H1 (cell line): Measurements from ENCODE around the gene IL16. TPM values are rescaled to one million over a fixed set of nuclear protein-coding genes. Genes with fewer than 3 reads are reported as not detected.

Experiments
- CTCF ChIA-PET: fragments of 300-600 bp; sonication (Branson Sonifier 250); formaldehyde crosslinking; loops from one replicate; lab custom pipeline; 2021; ENCODE audit not compliant: partially characterized antibody; lab: Charles Lee
- POLR2A ChIA-PET: fragments of 300-600 bp; sonication (Branson Sonifier 250); formaldehyde crosslinking; loops from one replicate; lab custom pipeline; 2021; ENCODE audit warnings: inconsistent platforms; ENCODE audit not compliant: partially characterized antibody; lab: Charles Lee
- DNase-seq, 2 experiments: peaks; one replicate each; pipeline versions ENCODE4 v3.0.0 to v3.0.0-alpha.2; 2010 to 2022; ENCODE audit warnings: low spot score in 2 of 2, low read depth in 1 of 2, mixed read lengths in 1 of 2
- FAIRE-seq: peaks from 2 replicates; lab custom pipeline; 2011; peaks lifted over from hg19 to GRCh38; lab: Jason Lieb, UNC
- H2AFZ ChIP-seq: 2 replicates; pipeline ENCODE4 v1.8.1; 2012; ENCODE audit warnings: low read length, inconsistent platforms
- H2AK5ac ChIP-seq: 2 replicates; pipeline ENCODE4 v1.6.1; 2013; ENCODE audit warnings: low read depth, low read length
- H2BK120ac ChIP-seq: replicated peaks from 2 replicates; pipeline ENCODE3; 2013; ENCODE audit warnings: low read depth, low read length, inconsistent platforms
- H2BK12ac ChIP-seq: 2 replicates; pipeline ENCODE4 v1.6.1; 2013; ENCODE audit warnings: low read depth, low read length
- H2BK15ac ChIP-seq: 2 replicates; pipeline ENCODE4 v1.6.1; 2013; ENCODE audit warnings: low read length
- H2BK20ac ChIP-seq: 2 replicates; pipeline ENCODE4 v1.6.1; 2013; ENCODE audit warnings: low read length
- H2BK5ac ChIP-seq: 2 replicates; pipeline ENCODE4 v1.6.1; 2013; ENCODE audit warnings: low read depth, low read length
- H3K14ac ChIP-seq: 2 replicates; pipeline ENCODE4 v1.6.1; 2013; ENCODE audit warnings: inconsistent platforms; ENCODE audit not compliant: insufficient read length
- H3K18ac ChIP-seq: 2 replicates; pipeline ENCODE4 v1.6.1; 2013; ENCODE audit warnings: low read length; ENCODE audit errors: extremely low read depth
- H3K23ac ChIP-seq: 2 replicates; pipeline ENCODE4 v1.6.1; 2013; ENCODE audit warnings: inconsistent platforms; ENCODE audit not compliant: insufficient read length
- H3K23me2 ChIP-seq: 2 replicates; pipeline ENCODE4 v1.6.1; 2013; ENCODE audit warnings: low read depth, low read length
- H3K27ac ChIP-seq: 2 replicates; pipeline ENCODE4 v1.6.1; 2011; ENCODE audit warnings: low read depth, low read length, inconsistent platforms
- H3K27me3 ChIP-seq, 4 experiments: replicated peaks in 1 of 4; 1 replicate in 1 of 4; 2 replicates in 3 of 4; pipeline versions ENCODE4 v1.6.1 to v1.8.1; 2011 to 2013; ENCODE audit warnings: low read length in 3 of 4, mild to moderate bottlenecking in 3 of 4, inconsistent platforms in 2 of 4, mixed read lengths in 2 of 4, moderate library complexity in 1 of 4; ENCODE audit not compliant: control insufficient read depth in 3 of 4, insufficient read depth in 3 of 4; ENCODE audit errors: extremely low read depth in 1 of 4
- H3K36me3 ChIP-seq, 4 experiments: 2 replicates each; pipeline versions ENCODE4 v1.6.1 to v1.8.1; 2011 to 2013; ENCODE audit warnings: mild to moderate bottlenecking in 4 of 4, low read length in 3 of 4, moderate library complexity in 2 of 4, control low read depth in 1 of 4, inconsistent platforms in 1 of 4; ENCODE audit not compliant: insufficient read depth in 4 of 4, control insufficient read depth in 2 of 4
- H3K4ac ChIP-seq: replicated peaks from 2 replicates; pipeline ENCODE3; 2013; ENCODE audit warnings: low read length, low read depth, mixed read lengths, inconsistent platforms; ENCODE audit not compliant: insufficient read length
- H3K4me1 ChIP-seq, 4 experiments: replicated peaks in 1 of 4; 1 replicate in 1 of 4; 2 replicates in 3 of 4; pipeline versions ENCODE4 v1.6.1 to v1.8.1; 2011 to 2013; ENCODE audit warnings: low read length in 3 of 4, inconsistent platforms in 2 of 4, mixed read lengths in 1 of 4; ENCODE audit not compliant: insufficient read depth in 4 of 4, control insufficient read depth in 3 of 4
- H3K4me2 ChIP-seq, 2 experiments: 2 replicates each; pipeline versions ENCODE4 v1.6.1 to v1.8.1; 2011 to 2013; ENCODE audit warnings: low read depth in 2 of 2, low read length in 2 of 2, control low read depth in 1 of 2, inconsistent platforms in 1 of 2, mild to moderate bottlenecking in 1 of 2; ENCODE audit not compliant: insufficient read depth in 1 of 2
- H3K4me3 ChIP-seq, 4 experiments: fragments of 200-600, 300-600 bp in 1 of 4; sonication (generic), shearing (Covaris generic), sonication (Bioruptor Twin) in 1 of 4; 2 replicates each; pipeline versions ENCODE4 v1.5.1 to v1.8.1; 2011 to 2016; ENCODE audit warnings: low read length in 4 of 4, low read depth in 3 of 4, control low read depth in 2 of 4, inconsistent platforms in 2 of 4, mild to moderate bottlenecking in 2 of 4, mixed read lengths in 1 of 4, moderate library complexity in 1 of 4; ENCODE audit not compliant: insufficient read depth in 2 of 4; ENCODE audit errors: extremely low read depth in 1 of 4
- H3K56ac ChIP-seq: replicated peaks from 2 replicates; pipeline ENCODE3; 2013; ENCODE audit warnings: low read depth, mild to moderate bottlenecking, mixed read lengths, low read length, inconsistent platforms; ENCODE audit not compliant: insufficient read length
- H3K79me1 ChIP-seq: 2 replicates; pipeline ENCODE4 v1.6.1; 2013; ENCODE audit warnings: low read depth, low read length, control low read depth
- H3K79me2 ChIP-seq, 2 experiments: 2 replicates each; pipeline versions ENCODE4 v1.6.1 to v1.8.1; 2012 to 2013; ENCODE audit warnings: low read length in 2 of 2, mild to moderate bottlenecking in 2 of 2, inconsistent platforms in 1 of 2; ENCODE audit not compliant: insufficient read depth in 2 of 2, control insufficient read depth in 1 of 2
- H3K9ac ChIP-seq, 4 experiments: replicated peaks in 1 of 4; 1 replicate in 1 of 4; 2 replicates in 3 of 4; pipeline versions ENCODE4 v1.6.1 to v1.8.1; 2011 to 2013; ENCODE audit warnings: low read depth in 3 of 4, low read length in 3 of 4, control low read depth in 2 of 4, mild to moderate bottlenecking in 2 of 4, moderate library complexity in 2 of 4, inconsistent platforms in 1 of 4; ENCODE audit errors: extremely low read depth in 1 of 4
- H3K9me3 ChIP-seq, 2 experiments: 2 replicates each; pipeline versions ENCODE4 v1.6.1 to v1.8.1; 2012 to 2013; ENCODE audit warnings: mild to moderate bottlenecking in 2 of 2, moderate library complexity in 2 of 2, control low read depth in 1 of 2, inconsistent platforms in 1 of 2, low read depth in 1 of 2, low read length in 1 of 2, mixed read lengths in 1 of 2; ENCODE audit not compliant: insufficient read depth in 2 of 2
- H4K20me1 ChIP-seq, 2 experiments: replicated peaks in 1 of 2; 2 replicates each; pipeline versions ENCODE3 to v1.8.1; 2011 to 2013; ENCODE audit warnings: inconsistent platforms in 2 of 2, low read length in 2 of 2, mild to moderate bottlenecking in 1 of 2; ENCODE audit not compliant: insufficient read depth in 2 of 2, control insufficient read depth in 1 of 2
- H4K5ac ChIP-seq: 2 replicates; pipeline ENCODE4 v1.6.1; 2013; ENCODE audit warnings: low read length, low read depth, mixed read lengths, inconsistent platforms; ENCODE audit not compliant: insufficient read length
- H4K8ac ChIP-seq: 2 replicates; pipeline ENCODE4 v1.8.0; 2013; ENCODE audit warnings: mild to moderate bottlenecking, moderate library complexity, low read length, inconsistent platforms; ENCODE audit not compliant: insufficient read depth; ENCODE audit errors: extremely low read depth
- H4K91ac ChIP-seq: replicated peaks from 2 replicates; pipeline ENCODE3; 2013; ENCODE audit warnings: low read length, mixed read lengths, inconsistent platforms; ENCODE audit not compliant: insufficient read length
- POLR2A ChIP-seq, 2 experiments: IDR thresholded peaks; 1 replicate in 1 of 2; 2 replicates in 1 of 2; pipeline ENCODE4 v1.6.1; 2011; ENCODE audit warnings: low read depth in 2 of 2, low read length in 2 of 2, mild to moderate bottlenecking in 2 of 2; ENCODE audit errors: control extremely low read depth in 1 of 2
- SIX5 ChIP-seq: IDR thresholded peaks from 2 replicates; pipeline ENCODE4 v1.6.1; 2011; ENCODE audit warnings: mild to moderate bottlenecking, low read depth, low read length
- WGBS, 2 experiments: shearing (Covaris generic) in 1 of 2; methylation state at CpG; one replicate each; pipeline versions ENCODE4 v1.1.6 to v1.1.7; 2013 to 2015; ENCODE audit warnings: low lambda C conversion rate in 2 of 2, mixed read lengths in 2 of 2, inconsistent platforms in 1 of 2, low coverage in 1 of 2, missing lambda C conversion rate in 1 of 2; ENCODE audit not compliant: insufficient replicate concordance in 2 of 2, insufficient coverage in 1 of 2, insufficient read length in 1 of 2; ENCODE audit errors: extremely low coverage in 1 of 2, missing lambda C conversion rate in 1 of 2; 5-methylcytosine and 5-hydroxymethylcytosine counted together
- polyA plus RNA-seq, 7 experiments: library from polyadenylated mRNA; depleted of rRNA in 3 of 7; stranded (reverse) in 5 of 7; unstranded in 2 of 7; fragments of >200 nt in 5 of 7; fragments of 200-250 nt in 2 of 7; gene quantifications; 1 replicate in 5 of 7; 2 replicates in 1 of 7; 4 replicates in 1 of 7; pipeline versions ENCODE4 v1.2.1 to v1.2.3, GENCODE V29; 2011 to 2013; ENCODE audit warnings: missing spikeins in 2 of 7, mixed read lengths in 2 of 7
- total RNA-seq: library from RNA; stranded (reverse); fragmentation: NEBNext Ultra II Directional; extraction: Animal tissue kit (Norgen Biotek cat#: 25700); gene quantifications from 2 replicates; pipeline ENCODE4 v1.2.1, GENCODE V29; 2021

The IL16 gene
- total and polyA plus RNA-seq, 2 of the 8 experiments (the other 6 are each of a cell fraction or from before 2014, with no cell fraction given), result 0.03 to 0.09 TPM

DNA sequence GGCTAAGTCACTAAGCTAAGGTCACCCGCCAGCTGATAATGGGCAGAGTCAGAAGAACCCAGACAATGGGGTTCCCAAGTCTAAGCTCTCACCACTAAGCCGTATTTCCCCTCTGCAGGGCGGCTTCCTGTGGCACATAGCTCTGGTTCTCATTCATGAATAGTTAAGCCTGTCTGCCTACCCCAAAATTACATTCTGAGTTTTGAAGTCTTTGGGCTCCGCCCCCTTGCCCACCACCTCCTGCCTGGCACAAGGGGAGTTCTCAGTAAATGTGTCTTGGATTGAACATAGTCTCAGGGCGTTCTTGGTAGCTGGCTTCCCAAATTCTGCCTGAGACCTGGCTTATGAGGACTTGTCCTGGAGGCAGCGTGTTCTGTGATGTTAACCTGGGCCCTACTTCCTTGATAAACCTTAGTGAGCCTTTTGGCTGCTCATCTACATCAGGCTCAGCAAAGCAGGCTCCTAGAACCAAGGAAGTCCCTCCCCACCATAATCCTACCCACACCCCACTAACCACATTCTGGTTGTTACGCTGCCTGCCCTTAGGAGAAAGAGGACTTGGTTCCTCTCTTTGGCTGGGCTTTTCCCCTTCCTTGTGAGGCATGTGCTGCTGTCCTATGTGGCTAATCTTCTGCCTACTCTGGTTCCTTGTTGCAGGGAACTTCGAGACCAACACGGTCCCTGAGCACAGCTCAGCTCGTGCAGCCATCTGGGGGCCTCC, 72.4 kb downstream of the IL16 start:
- 92% methylated on average over 10 of the region's 10 CpGs; no CpG with 5 or more reads in 1 of the 2 experiments for WGBS, 2 experiments
- no peak for FAIRE-seq
- no peaks in the 10 kb centered on the region for H3K36me3 ChIP-seq
- DNase-seq, result no peak
- H3K23me2 ChIP-seq, result no peaks in the 10 kb centered on the region
- no peak overlapping the region for H4K91ac ChIP-seq
- no peak overlapping the region for H2BK120ac ChIP-seq
- no peak overlapping the region for H3K4me2 ChIP-seq
- no peaks in the 10 kb centered on the region for H3K9me3 ChIP-seq
- no peak overlapping the region for H2BK20ac ChIP-seq
- H3K18ac ChIP-seq, result no peak overlapping the region
- peaks cover 0 to 2% (median 0%) of the 10 kb centered on the region in 4 experiments; a peak in 2 of 7 replicates for H3K27me3 ChIP-seq
- no peak overlapping the region for H3K56ac ChIP-seq
- no peaks in the 10 kb centered on the region for H3K79me1 ChIP-seq
- no peak overlapping the region for H4K5ac ChIP-seq
- no peak overlapping the region for H2BK12ac ChIP-seq
- H3K4ac ChIP-seq, result no peak overlapping the region
- no peak overlapping the region for H3K4me3 ChIP-seq
- CTCF ChIA-PET, result interaction anchor here (0.6 to 9.8 kb wide), 13 partner anchors 14 to 489 kb away, joined by 3 to 262 read pairs (median 7); partner anchors contain the start of genes CEMIP and IL16
- no peaks in the 10 kb centered on the region for H4K20me1 ChIP-seq
- no peak overlapping the region for H2AK5ac ChIP-seq
- H3K4me1 ChIP-seq, result peaks cover 0 to 5% (median 1%) of the 10 kb centered on the region in 4 experiments; a peak in 2 of 7 replicates
- no peak overlapping the region for H3K23ac ChIP-seq
- POLR2A ChIA-PET, result no interaction called here
- H2BK5ac ChIP-seq, result no peak overlapping the region
- H3K79me2 ChIP-seq, result no peaks in the 10 kb centered on the region
- no peak overlapping the region for H4K8ac ChIP-seq
- H3K9ac ChIP-seq, result no peak overlapping the region
- H3K27ac ChIP-seq, result no peak overlapping the region
- no peak overlapping the region for H2BK15ac ChIP-seq
- H3K14ac ChIP-seq, result no peak overlapping the region
- 0 out of 2 replicates have a peak overlapping the region, but pooled peaks have one; percentile 19 for H2AFZ ChIP-seq
- TF ChIP-seq SIX5, result no peak
- TF ChIP-seq POLR2A (IDR thresholded peaks at IDR 0.05; ENCODE audit: control extremely low read depth in 1 of 2, low read depth in 2 of 2, low read length in 2 of 2), result no peak
